GM13976 (cell line): ENCODE data around the gene NTRK2.

Experiments used
- DNase-seq: peaks from one replicate; pipeline ENCODE4 v3.0.0; 2012; ENCODE audit warnings: low spot score
- in situ Hi-C: fragments of 300-500 bp; cut with MboI; formaldehyde crosslinking; loops from one replicate; pipeline ENCODE4 v1.12.0; 2022; ENCODE audit warnings: low sequenced_read_pairs, mixed read lengths, inconsistent platforms; ENCODE audit not compliant: unreplicated experiment
- TF ChIP-seq, protein P1 (sequence below): IDR thresholded peaks from 2 replicates; pipeline ENCODE4 v1.5.1; 2012; ENCODE audit warnings: borderline replicate concordance, mild to moderate bottlenecking; ENCODE audit not compliant: insufficient read depth; ENCODE audit errors: extremely low read depth, missing control alignments, control extremely low read depth

NTRK2 gene

DNA sequence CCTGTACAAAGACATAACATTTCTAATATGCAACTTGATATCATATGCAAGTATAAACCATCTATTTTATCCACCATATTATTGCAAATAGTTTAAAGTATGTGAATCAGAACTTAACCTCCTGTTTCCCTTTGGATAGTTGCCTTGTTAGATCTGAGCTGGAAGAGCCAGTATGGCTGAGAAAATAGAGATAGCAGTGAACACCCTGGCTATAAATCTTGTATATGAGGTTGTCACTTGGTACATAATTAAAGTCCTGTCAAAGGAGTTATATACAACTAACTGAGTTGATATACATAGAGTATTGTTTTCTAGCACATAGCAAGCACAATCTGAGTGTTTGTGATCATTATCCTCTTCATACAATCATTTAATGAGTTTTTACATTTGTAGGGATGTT, 272.3 kb downstream of the NTRK2 start:
- TF ChIP-seq, protein P1, sequence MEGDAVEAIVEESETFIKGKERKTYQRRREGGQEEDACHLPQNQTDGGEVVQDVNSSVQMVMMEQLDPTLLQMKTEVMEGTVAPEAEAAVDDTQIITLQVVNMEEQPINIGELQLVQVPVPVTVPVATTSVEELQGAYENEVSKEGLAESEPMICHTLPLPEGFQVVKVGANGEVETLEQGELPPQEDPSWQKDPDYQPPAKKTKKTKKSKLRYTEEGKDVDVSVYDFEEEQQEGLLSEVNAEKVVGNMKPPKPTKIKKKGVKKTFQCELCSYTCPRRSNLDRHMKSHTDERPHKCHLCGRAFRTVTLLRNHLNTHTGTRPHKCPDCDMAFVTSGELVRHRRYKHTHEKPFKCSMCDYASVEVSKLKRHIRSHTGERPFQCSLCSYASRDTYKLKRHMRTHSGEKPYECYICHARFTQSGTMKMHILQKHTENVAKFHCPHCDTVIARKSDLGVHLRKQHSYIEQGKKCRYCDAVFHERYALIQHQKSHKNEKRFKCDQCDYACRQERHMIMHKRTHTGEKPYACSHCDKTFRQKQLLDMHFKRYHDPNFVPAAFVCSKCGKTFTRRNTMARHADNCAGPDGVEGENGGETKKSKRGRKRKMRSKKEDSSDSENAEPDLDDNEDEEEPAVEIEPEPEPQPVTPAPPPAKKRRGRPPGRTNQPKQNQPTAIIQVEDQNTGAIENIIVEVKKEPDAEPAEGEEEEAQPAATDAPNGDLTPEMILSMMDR = no peak
- DNase-seq = no peak
- in situ Hi-C loops = no loop called here

DNA sequence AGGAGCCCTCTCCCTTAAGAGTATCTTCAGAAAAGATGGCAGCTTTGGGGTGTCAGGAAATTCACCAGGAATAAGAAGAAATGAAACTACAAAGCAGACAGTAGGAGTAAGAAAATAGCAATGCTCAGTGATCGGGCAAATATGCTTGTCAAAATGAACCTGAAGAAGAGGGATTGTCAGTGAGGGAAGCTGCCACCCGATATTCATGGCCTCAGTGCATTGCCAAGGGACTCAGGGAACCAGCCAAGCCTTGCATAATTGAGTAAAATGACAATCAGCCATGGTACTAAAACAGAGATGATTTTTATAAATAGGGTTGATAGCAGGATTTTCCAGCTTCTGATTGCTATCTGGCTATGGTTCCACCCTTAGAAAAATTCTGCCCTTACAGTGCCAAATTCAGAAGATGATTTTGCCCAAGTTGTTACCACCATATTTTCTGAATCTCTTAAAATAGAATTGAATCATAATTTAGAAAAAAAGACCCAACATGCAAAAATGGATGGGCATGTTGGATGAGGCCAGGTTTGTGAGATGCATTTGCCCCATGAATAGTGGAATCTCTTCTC, 274.0 kb downstream of the NTRK2 start:
- in situ Hi-C loops = no loop called here
- no peak for DNase-seq
- TF ChIP-seq, protein P1 = no peak

DNA sequence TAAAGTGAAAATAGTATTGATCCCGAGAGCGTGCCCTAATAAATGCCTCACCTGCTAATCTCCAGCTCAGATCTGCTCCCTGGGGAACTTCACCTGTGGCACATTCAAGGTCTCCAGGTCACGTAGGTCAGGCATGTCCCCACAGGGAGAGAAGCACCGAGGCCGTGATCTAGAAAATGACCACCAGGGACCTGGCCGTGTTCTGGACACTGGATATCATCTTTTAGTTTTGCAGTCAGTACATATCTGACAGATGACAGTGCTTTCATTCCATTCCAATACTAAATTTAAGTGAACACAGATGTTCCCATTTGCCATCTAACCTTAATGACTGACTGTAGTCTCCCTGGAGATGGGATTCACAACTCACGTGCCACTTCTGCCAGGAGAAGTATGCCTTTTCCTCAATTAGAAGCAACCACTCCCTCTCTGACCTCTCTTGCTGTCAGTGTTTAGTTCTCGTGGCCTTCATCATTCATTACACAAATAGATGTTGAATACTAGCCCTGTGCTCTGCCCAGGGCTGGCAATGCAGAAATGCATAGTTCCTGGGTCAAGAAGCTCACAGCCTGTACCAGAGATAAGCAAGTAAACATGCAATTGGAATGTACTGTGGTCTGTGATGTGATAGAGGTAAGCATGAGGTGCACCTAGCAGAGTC, 276.5 kb downstream of the NTRK2 start:
- TF ChIP-seq, protein P1 = no peak
- in situ Hi-C loops = no loop called here

DNA sequence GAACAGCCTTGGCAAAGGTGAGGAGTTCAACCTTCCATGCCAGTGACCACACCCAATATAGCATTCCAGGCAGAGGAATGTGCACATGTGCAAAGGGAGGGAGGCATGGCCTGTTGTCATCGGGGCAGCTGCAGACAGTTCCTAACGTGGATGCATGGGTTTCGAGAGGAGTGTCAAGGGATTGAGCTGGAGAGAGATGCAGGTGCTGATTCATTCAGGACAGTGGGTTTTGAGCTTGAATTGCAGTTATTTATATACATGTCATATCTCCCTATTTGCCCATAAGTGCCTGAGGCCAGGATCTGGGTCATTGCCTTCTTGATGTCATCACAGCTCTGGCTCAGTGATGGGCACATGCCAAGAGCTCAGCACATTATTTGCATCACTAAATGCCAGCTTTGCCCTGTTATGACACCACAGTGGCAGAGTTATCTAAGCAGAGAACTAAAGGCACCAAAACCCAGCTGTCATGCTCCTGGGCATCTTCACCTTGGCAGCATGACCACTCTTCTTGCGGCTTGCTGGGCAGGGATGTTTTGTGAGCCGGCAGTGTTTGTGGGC, 278.0 kb downstream of the NTRK2 start:
- TF ChIP-seq, protein P1 = no peak
- no peak for DNase-seq
- in situ Hi-C loops = no loop called here

More for the DNA sequence above, 276.5 kb downstream of the NTRK2 start:
- no peak for DNase-seq

DNA sequence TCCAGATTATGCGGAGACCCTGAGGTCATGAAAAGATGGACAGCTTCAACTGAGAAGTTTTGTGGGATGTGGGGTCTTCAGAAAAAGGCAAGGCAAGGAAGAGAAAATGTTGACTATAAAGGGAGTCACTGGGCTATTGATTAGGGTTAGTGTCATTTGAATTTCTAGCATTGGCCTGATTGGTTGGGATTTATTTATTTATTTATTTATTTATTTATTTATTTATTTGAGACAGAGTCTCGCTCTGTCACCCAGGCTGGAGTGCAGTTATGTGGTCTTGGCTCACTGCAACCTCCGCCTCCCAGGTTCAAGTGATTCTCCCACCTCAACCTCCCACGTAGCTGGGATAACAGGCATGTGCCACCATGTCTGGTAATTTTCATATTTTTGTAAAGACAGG, 279.7 kb downstream of the NTRK2 start:
- TF ChIP-seq, protein P1 = no peak
- DNase-seq = no peak
- in situ Hi-C loops = no loop called here

DNA sequence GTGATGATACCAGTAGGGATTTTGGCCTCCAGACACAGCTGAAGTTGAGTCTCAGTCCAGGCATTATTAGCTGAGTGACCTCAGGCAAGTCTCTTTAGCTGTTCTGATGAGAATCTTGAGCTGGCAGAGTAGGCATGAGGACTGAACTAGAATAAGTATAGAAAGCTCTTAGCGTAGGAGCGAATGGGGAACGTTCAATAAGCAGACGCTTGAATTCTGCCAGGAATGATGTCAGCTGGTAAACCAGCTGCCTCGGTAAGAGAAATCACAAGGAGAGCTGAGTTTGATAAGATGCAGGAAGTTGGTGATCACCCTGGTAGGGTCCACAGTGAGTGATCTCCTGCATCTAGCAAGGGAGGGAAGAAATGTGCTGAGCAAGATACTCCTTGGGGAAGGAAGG, 280.4 kb downstream of the NTRK2 start:
- no peak for DNase-seq
- in situ Hi-C loops = loop anchor here (10.0 to 25.0 kb wide), 2 partner anchors 255 to 538 kb away; no protein-coding TSS in a partner anchor
- TF ChIP-seq, protein P1 = no peak
